HG03039 (cell line): Measurements from ENCODE around the gene FNIP1.
"Not testable (repeated sequence)": the region's sequence is repeated elsewhere in the genome, so short reads cannot be mapped to it uniquely, and the experiment has no call there.

Experiments used
- ATAC-seq: cut with Tn5 transposase; IDR thresholded peaks from one replicate; pipeline ENCODE4 v1.9.1; 2021; ENCODE audit warnings: mild to moderate bottlenecking, moderate library complexity; ENCODE audit not compliant: unreplicated experiment

Gene FNIP1

DNA sequence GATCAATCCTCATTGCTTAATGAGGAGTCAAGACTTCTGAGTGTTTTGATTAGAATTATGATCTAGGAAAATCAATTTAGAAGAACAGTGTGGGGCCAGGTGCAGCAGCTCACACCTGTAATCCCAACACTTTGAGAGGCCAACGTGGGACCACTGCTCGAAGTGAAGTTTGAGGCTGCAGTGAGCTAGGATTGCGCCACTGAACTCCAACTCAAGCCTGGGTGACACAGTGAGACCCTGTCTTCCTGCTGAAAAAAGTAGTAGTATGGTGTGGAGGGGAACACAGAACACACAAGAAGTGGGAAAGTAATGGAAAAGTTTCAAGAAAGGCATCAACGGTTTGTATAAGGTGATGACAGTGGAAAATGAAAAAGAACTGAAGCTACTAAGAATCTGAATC is 9.1 kb downstream of the FNIP1 start:
- no peak for ATAC-seq

DNA sequence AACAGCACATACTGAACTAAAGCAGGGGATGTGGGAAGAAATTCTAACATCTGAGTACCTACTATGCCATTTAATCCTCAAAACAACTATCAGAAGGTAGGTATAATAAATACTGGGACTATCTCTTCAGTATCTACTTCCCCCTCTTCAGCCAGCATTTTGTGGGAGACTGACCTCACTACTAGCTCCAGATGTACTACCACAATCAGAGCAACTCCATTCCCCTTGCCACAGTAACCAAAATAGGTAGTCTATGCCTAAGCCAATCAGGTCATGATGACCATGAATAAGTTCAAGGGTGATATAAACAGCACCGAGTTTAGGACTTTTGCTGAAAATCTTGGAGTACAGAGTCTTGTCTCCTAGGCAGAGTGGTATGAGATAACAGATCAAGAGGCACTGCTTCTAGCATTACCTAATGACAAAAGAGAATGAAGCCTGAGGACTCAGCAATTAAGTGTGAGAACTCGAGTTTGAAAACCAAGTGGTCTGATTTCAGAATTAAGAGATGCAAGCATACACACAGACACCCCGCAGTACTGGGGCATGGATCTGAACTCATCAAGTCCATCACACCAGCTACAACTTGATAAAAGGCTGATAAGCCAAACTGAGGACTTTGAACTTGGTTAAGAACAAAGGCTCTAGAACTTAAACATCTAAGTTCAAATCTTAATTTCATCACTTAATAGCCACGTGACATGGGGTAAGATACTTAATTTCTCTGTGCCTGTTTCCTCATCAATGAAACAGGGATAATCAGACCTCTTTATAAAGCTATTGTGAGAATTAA is 9.7 kb downstream of the FNIP1 start:
- no peak for ATAC-seq

DNA sequence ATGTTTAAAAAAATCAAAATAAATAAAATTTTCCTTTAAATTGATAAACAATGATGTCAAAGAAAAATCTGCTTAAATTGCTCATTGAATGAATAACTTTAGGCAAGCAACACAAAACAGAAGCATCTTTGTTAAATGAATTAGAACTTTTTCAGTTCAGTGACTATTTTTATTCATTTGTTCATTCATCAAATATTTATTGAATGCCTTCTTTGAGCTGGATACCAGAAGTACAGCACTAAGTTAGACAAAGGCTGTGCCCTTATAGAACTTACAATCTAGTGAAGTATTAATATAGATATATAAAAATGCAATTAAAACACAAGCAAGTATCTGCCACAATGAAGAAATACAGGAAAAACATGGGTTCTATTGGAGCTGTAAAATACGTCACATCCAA is 10.8 kb downstream of the FNIP1 start:
- ATAC-seq: no peak

- ATAC-seq: no peak
Observed at GRCh38 chr5:131783874-131784273, 12.9 kb downstream of the FNIP1 start.

DNA sequence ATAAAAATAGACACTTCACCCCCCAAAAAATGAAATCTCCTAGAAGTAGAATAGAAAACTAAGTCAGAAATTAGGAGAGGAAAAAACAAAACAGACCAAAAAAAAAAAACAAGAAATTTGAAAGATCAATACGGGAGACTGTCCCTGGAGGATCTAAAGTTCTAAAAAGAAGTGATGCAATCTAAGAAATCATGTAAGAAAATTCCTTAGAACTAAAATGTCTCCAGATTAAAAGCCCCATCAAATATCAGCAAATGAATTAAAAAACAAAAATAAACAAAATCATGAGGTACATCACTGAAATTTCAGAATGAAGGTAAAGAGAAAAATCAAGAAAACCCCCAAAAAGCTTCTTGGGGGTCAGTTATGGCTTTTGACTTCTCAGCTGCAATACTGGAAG is 13.5 kb downstream of the FNIP1 start:
- no peak for ATAC-seq

GRCh38 chr5:131782717-131783116 is 14.1 kb downstream of the FNIP1 start:
- no peak for ATAC-seq

GRCh38 chr5:131778141-131778540 is 18.7 kb downstream of the FNIP1 start:
- ATAC-seq: not testable (repeated sequence)

- no peak for ATAC-seq
Observed at GRCh38 chr5:131776450-131776849, 20.4 kb downstream of the FNIP1 start.

GRCh38 chr5:131774652-131775367 is 22.0 kb downstream of the FNIP1 start:
- no peak for ATAC-seq

DNA sequence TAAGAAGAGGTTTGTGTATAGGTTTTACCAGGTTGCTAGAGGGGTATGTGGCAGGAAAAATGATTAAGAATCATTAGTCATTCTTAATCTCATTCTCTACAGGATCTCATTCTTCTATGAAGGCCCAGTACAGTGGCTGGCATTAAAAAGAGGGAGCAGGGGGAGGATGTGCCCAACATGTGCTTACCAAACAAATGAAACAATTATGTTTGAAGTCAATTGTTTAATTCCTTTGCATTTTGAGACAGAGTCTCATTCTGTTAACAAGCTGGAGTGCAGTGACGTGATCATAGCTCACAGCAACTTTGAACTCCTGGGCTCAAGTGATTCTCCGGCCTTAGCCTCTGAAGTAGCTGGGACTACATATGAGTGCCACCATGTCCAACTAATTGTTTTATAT is 23.0 kb downstream of the FNIP1 start:
- ATAC-seq: no peak

- no peak for ATAC-seq
Observed at GRCh38 chr5:131771692-131772091, 25.1 kb downstream of the FNIP1 start.

DNA sequence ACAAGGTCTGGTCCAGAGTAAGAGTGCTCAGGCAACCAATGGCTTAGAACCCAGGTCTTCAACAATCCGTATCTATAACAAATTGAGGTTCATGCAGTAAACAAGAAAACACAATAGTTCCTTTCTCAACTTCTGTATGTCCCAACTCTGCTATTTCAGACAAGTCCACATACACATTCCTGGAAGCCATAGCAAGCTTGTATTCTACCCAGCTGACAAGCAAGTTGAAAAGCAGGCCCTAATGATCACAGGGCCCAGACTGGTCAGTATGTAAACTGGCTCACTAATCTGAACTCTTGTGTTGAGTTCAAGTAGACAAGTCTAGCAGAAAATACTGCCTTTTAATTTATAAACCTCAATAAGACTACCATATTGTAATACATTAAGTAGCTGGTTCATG is 26.9 kb downstream of the FNIP1 start:
- no peak for ATAC-seq

DNA sequence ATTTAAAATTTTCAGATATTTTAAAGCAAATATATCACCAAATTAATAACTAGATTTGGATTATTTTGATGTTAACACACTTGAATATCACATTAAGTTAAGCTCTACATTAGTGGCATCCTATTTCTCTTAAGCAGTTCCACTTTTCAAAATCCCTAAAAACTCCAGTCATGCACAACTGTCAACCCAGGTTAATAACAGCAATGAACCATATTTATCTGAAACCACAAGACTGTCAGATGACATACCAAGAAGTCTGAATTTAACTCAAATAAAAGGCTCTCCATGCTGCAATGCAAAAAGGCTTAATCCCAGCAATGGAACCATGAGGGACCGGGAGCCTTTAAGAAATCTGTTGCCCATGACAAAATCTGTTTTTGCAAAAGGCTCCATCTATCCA is 27.5 kb downstream of the FNIP1 start:
- no peak for ATAC-seq

DNA sequence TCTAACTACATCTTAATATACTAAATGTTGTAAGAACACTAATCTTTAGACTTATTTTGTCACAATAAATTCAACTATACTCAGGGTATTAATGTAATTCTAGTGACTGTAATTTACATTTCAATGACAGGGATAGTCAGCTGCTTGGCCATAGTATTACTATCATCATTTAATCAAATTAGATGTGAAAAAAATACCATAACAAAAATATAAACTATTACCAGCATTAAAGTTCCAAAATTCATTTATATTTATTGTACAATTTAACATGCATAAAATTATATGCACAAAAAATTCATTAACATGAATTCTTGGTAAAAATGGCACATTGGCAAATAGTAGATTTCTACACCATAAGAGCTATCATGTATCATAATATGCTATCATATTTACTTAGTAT is 28.9 kb downstream of the FNIP1 start:
- no peak for ATAC-seq

DNA sequence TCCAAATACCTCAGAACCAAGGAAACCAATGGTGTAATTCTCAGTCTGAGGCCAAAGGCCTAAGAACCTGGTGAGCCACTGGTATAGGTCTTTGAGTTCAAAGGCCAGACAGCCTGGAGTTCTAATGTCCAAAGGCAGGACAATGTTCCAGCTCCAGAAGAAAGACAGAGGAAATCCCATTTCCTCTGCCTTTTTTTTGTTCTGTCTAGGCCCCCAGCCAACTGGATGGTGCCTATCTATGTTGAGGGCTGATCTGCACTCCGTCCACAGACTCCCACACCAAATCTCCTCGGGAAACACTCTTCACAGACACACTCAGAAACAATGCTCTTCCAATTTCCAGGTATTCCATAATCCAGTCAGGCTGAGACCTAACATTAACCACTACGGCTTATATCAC is 30.1 kb downstream of the FNIP1 start:
- ATAC-seq: no peak

- no peak for ATAC-seq
Observed at GRCh38 chr5:131765261-131765660, 31.6 kb downstream of the FNIP1 start.

GRCh38 chr5:131763968-131764367 is 32.8 kb downstream of the FNIP1 start:
- ATAC-seq: no peak

GRCh38 chr5:131760793-131761192 is 36.0 kb downstream of the FNIP1 start:
- no peak for ATAC-seq

- no peak for ATAC-seq
Observed at GRCh38 chr5:131759704-131760103, 37.1 kb downstream of the FNIP1 start.

- no peak for ATAC-seq
Observed at GRCh38 chr5:131758520-131758900, 38.3 kb downstream of the FNIP1 start.

- no peak for ATAC-seq
Observed at GRCh38 chr5:131757830-131758519, 38.8 kb downstream of the FNIP1 start.

- no peak for ATAC-seq
Observed at GRCh38 chr5:131756942-131757341, 39.9 kb downstream of the FNIP1 start.
